Mammary epithelial cell (primary cell): Measurements from ENCODE around the gene TSHZ1.

ENCODE experiments used
- EZH2 ChIP-seq: IDR thresholded peaks from 2 replicates; pipeline ENCODE4 v1.6.1; 2012; ENCODE audit warnings: low read length, inconsistent platforms, borderline replicate concordance
- TF ChIP-seq, protein P1 (sequence below), 2 donors: IDR thresholded peaks in 1 of 2; conservative IDR thresholded peaks in 1 of 2; 2 replicates each; pipeline ENCODE4 v1.5.1; 2011 to 2012; ENCODE audit warnings: inconsistent platforms in 2 of 2, low read length in 2 of 2, mild to moderate bottlenecking in 2 of 2, control low read depth in 1 of 2, low read depth in 1 of 2; ENCODE audit not compliant: insufficient read depth in 1 of 2; ENCODE audit errors: extremely low read depth in 1 of 2

DNA sequence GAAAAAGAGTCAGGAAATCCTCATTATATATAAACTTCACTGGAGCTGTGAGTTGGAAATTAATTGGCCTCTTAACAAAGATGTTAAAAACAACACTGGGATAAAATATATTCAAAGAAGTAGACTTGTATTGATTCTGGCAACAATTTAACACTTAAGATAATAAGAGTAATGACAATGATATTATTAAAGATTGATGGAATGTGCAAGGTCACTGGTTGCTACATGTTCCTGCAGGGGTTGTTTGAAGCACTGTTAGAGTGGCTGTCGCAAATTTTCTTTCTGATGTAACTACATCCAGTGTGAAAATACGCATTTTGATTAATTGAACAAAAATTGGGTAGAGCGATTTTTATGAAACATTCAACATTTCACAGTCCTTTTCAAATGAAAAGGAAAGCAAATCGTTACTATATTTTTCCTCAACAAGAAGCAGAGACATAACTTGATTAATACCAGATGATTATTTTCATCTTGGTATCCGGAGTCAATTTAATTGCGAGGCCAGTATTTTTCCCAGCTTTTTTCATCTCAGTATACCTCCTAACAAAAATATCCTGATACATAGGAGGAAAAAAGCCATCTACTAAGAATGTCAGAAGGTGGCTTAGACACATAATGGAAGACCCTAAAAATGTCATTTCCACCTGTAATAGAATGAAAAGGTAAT lies 7.8 kb upstream of the TSHZ1 start:
- TF ChIP-seq, protein P1, sequence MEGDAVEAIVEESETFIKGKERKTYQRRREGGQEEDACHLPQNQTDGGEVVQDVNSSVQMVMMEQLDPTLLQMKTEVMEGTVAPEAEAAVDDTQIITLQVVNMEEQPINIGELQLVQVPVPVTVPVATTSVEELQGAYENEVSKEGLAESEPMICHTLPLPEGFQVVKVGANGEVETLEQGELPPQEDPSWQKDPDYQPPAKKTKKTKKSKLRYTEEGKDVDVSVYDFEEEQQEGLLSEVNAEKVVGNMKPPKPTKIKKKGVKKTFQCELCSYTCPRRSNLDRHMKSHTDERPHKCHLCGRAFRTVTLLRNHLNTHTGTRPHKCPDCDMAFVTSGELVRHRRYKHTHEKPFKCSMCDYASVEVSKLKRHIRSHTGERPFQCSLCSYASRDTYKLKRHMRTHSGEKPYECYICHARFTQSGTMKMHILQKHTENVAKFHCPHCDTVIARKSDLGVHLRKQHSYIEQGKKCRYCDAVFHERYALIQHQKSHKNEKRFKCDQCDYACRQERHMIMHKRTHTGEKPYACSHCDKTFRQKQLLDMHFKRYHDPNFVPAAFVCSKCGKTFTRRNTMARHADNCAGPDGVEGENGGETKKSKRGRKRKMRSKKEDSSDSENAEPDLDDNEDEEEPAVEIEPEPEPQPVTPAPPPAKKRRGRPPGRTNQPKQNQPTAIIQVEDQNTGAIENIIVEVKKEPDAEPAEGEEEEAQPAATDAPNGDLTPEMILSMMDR (conservative IDR thresholded peaks at IDR 0.05 in 1 of 2, IDR thresholded peaks at IDR 0.05 in 1 of 2; ENCODE audit: extremely low read depth in 1 of 2, insufficient read depth in 1 of 2, low read depth in 1 of 2, low read length in 2 of 2), result no peak
- TF ChIP-seq EZH2, result no peak
